ENCODE results near the gene TMEM266. TPM values are rescaled to one million over a fixed set of nuclear protein-coding genes. Genes with fewer than 3 reads are reported as not detected.

The TMEM266 gene
- total and polyA plus RNA-seq, 3 donors from 2014 or later: 4.2 to 12.4 (median 6.0) TPM

GRCh38 chr15:76172782-76173181, 113.0 kb downstream of the TMEM266 start:
- intact Hi-C loops (cut with DNase I; ENCODE audit: low total_unique reads): no loop called here

GRCh38 chr15:76173317-76173834, 113.6 kb downstream of the TMEM266 start:
- H3K27ac ChIP-seq: no peak overlapping the region
- H3K4me1 ChIP-seq: peaks cover 4% of the 10 kb centered on the region
- TF ChIP-seq CTCF (IDR thresholded peaks at IDR 0.05): no peak
- no peak for TF ChIP-seq POLR2A (IDR thresholded peaks at IDR 0.05)
- no peak overlapping the region for H3K4me3 ChIP-seq
- H3K27me3 ChIP-seq: no peaks in the 10 kb centered on the region
- 88 to 89% methylated on average over 8 of the region's 8 CpGs for WGBS, 2 donors
- DNase-seq: no peak
- no peaks in the 10 kb centered on the region for H3K9me3 ChIP-seq
- intact Hi-C loops (cut with DNase I; ENCODE audit: low total_unique reads): no loop called here
- no peaks in the 10 kb centered on the region for H3K36me3 ChIP-seq (ENCODE audit: low read depth, missing control alignments)

More at GRCh38 chr15:76172782-76173181, 113.0 kb downstream of the TMEM266 start:
- no peaks in the 10 kb centered on the region for H3K36me3 ChIP-seq (ENCODE audit: low read depth, missing control alignments)
- no peak overlapping the region for H3K4me3 ChIP-seq
- no peaks in the 10 kb centered on the region for H3K9me3 ChIP-seq
- no peak overlapping the region for H3K27ac ChIP-seq
- whole genome bisulfite sequencing, 2 donors: 68 to 70% methylated on average over 11 to 16 of the region's 16 CpGs
- no peak for DNase-seq
- TF ChIP-seq POLR2A (IDR thresholded peaks at IDR 0.05): no peak
- TF ChIP-seq CTCF (IDR thresholded peaks at IDR 0.05): no peak
- peaks cover 4% of the 10 kb centered on the region for H3K4me1 ChIP-seq
- H3K27me3 ChIP-seq: no peaks in the 10 kb centered on the region

- intact Hi-C loops (cut with DNase I; ENCODE audit: low total_unique reads): no loop called here
- WGBS, 2 donors: 82 to 95% methylated on average over 5 of the region's 5 CpGs
- Histone ChIP-seq H3K36me3 (ENCODE audit: low read depth, missing control alignments) (no peaks in the 10 kb centered on the region), H3K9me3 (no peaks in the 10 kb centered on the region), H3K4me3 (no peak overlapping the region), H3K27ac (no peak overlapping the region), H3K27me3 (no peaks in the 10 kb centered on the region), H3K4me1 (peaks cover 4% of the 10 kb centered on the region)
- TF ChIP-seq POLR2A (IDR thresholded peaks at IDR 0.05) (no peak), CTCF (IDR thresholded peaks at IDR 0.05) (no peak)
- no peak for DNase-seq
Measured at GRCh38 chr15:76174654-76175053, 114.9 kb downstream of the TMEM266 start.

- intact Hi-C loops (cut with DNase I; ENCODE audit: low total_unique reads): no loop called here
- Histone ChIP-seq H3K4me3 (no peak overlapping the region), H3K36me3 (ENCODE audit: low read depth, missing control alignments) (no peaks in the 10 kb centered on the region), H3K4me1 (peaks cover 4% of the 10 kb centered on the region), H3K27me3 (no peaks in the 10 kb centered on the region), H3K27ac (no peak overlapping the region), H3K9me3 (no peaks in the 10 kb centered on the region)
- TF ChIP-seq POLR2A (IDR thresholded peaks at IDR 0.05) (no peak), CTCF (IDR thresholded peaks at IDR 0.05) (no peak)
- DNase-seq: no peak
- WGBS, 2 donors: 81 to 86% methylated on average over 8 of the region's 8 CpGs
Measured at GRCh38 chr15:76175442-76175841, 115.7 kb downstream of the TMEM266 start.

GRCh38 chr15:76176059-76176458, 116.3 kb downstream of the TMEM266 start:
- no peak for DNase-seq

More at GRCh38 chr15:76176059-76176458, 116.3 kb downstream of the TMEM266 start:
- no peak for TF ChIP-seq CTCF (IDR thresholded peaks at IDR 0.05)
- Histone ChIP-seq H3K27me3 (no peaks in the 10 kb centered on the region), H3K9me3 (no peaks in the 10 kb centered on the region), H3K4me3 (no peak overlapping the region), H3K27ac (no peak overlapping the region), H3K36me3 (ENCODE audit: low read depth, missing control alignments) (no peaks in the 10 kb centered on the region), H3K4me1 (peaks cover 4% of the 10 kb centered on the region)
- intact Hi-C loops (cut with DNase I; ENCODE audit: low total_unique reads): no loop called here
- WGBS, 2 donors: 99 to 100% methylated on average over 1 to 10 of the region's 10 CpGs

Data from testis (tissue), 3 donors.